ENCODE data around the gene CLTCL1.

GRCh38 chr22:19223617-19224016, 67.9 kb downstream of the CLTCL1 start:
- TF ChIP-seq CTCF (IDR thresholded peaks at IDR 0.05) (no peak), ZFX (IDR thresholded peaks at IDR 0.05; ENCODE audit: borderline replicate concordance) (no peak)
